ENCODE measurements around the gene CYRIA. TPM values are rescaled to one million over a fixed set of nuclear protein-coding genes. Genes with fewer than 3 reads are reported as not detected.
A peak's percentile ranks its signal among the peaks of the same experiment; 100 is the strongest.

The CYRIA gene
- total RNA-seq, 1 experiment from 2014 or later: 183 TPM

- H3K36me3 ChIP-seq (ENCODE audit: insufficient read depth, low read length, poor library complexity, severe bottlenecking): peaks cover 30% of the 10 kb centered on the region
- peak overlapping the region; percentile 85 for H3K27ac ChIP-seq (ENCODE audit: low read depth, low read length, poor library complexity, severe bottlenecking)
- no peak for TF ChIP-seq CTCF (conservative IDR thresholded peaks at IDR 0.05; ENCODE audit: low read depth, low read length)
- no peak for TF ChIP-seq EZH2 (IDR thresholded peaks at IDR 0.05; ENCODE audit: borderline replicate concordance, low read depth, low read length, poor library complexity, severe bottlenecking)
- no peaks in the 10 kb centered on the region for H3K27me3 ChIP-seq (replicated peaks; ENCODE audit: insufficient read depth, low read depth, low read length, poor library complexity)
- ChIA-PET POLR2A (ENCODE audit: low non-redundant PET) (no interaction called here), CTCF (no interaction called here)
- no TSS peak for BruUV-seq (replicated peaks)
- intact Hi-C loops (cut with micrococcal nuclease; ENCODE audit: unreplicated experiment): no loop called here
- H3K4me3 ChIP-seq (ENCODE audit: low read depth, low read length, poor library complexity, severe bottlenecking): no peak overlapping the region
- H3K4me1 ChIP-seq (ENCODE audit: insufficient read depth, low read length, poor library complexity, severe bottlenecking): peaks cover 100% of the 10 kb centered on the region
- DNase-seq (ENCODE audit: low spot score): no peak
- H3K9me3 ChIP-seq (ENCODE audit: low read depth, low read length, poor library complexity, severe bottlenecking): no peaks in the 10 kb centered on the region
These were observed 16.0 kb downstream of the CYRIA start for GRCh38 chr2:16649353-16650286.

GRCh38 chr2:16647992-16648617 lies 17.5 kb downstream of the CYRIA start:
- TF ChIP-seq EZH2 (IDR thresholded peaks at IDR 0.05; ENCODE audit: borderline replicate concordance, low read depth, low read length, poor library complexity, severe bottlenecking): no peak
- TF ChIP-seq CTCF (conservative IDR thresholded peaks at IDR 0.05; ENCODE audit: low read depth, low read length): no peak
- Histone ChIP-seq H3K9me3 (ENCODE audit: low read depth, low read length, poor library complexity, severe bottlenecking) (no peaks in the 10 kb centered on the region), H3K27ac (ENCODE audit: low read depth, low read length, poor library complexity, severe bottlenecking) (peak overlapping the region; percentile 85), H3K36me3 (ENCODE audit: insufficient read depth, low read length, poor library complexity, severe bottlenecking) (peaks cover 33% of the 10 kb centered on the region), H3K4me1 (ENCODE audit: insufficient read depth, low read length, poor library complexity, severe bottlenecking) (peaks cover 100% of the 10 kb centered on the region), H3K27me3 (replicated peaks; ENCODE audit: insufficient read depth, low read depth, low read length, poor library complexity) (no peaks in the 10 kb centered on the region), H3K4me3 (ENCODE audit: low read depth, low read length, poor library complexity, severe bottlenecking) (no peak overlapping the region)
- DNase-seq (ENCODE audit: low spot score): no peak
- ChIA-PET CTCF (no interaction called here), POLR2A (ENCODE audit: low non-redundant PET) (no interaction called here)
- no TSS peak for BruUV-seq (replicated peaks)
- intact Hi-C loops (cut with micrococcal nuclease; ENCODE audit: unreplicated experiment): no loop called here

- intact Hi-C loops (cut with micrococcal nuclease; ENCODE audit: unreplicated experiment): no loop called here
- Histone ChIP-seq H3K27me3 (replicated peaks; ENCODE audit: insufficient read depth, low read depth, low read length, poor library complexity) (no peaks in the 10 kb centered on the region), H3K9me3 (ENCODE audit: low read depth, low read length, poor library complexity, severe bottlenecking) (no peaks in the 10 kb centered on the region), H3K4me3 (ENCODE audit: low read depth, low read length, poor library complexity, severe bottlenecking) (no peak overlapping the region), H3K27ac (ENCODE audit: low read depth, low read length, poor library complexity, severe bottlenecking) (peak overlapping the region; percentile 85), H3K36me3 (ENCODE audit: insufficient read depth, low read length, poor library complexity, severe bottlenecking) (peaks cover 32% of the 10 kb centered on the region), H3K4me1 (ENCODE audit: insufficient read depth, low read length, poor library complexity, severe bottlenecking) (peaks cover 97% of the 10 kb centered on the region)
- peak; percentile 71 for DNase-seq (ENCODE audit: low spot score)
- no TSS peak for BruUV-seq (replicated peaks)
- TF ChIP-seq CTCF (conservative IDR thresholded peaks at IDR 0.05; ENCODE audit: low read depth, low read length) (no peak), EZH2 (IDR thresholded peaks at IDR 0.05; ENCODE audit: borderline replicate concordance, low read depth, low read length, poor library complexity, severe bottlenecking) (no peak)
- POLR2A ChIA-PET (ENCODE audit: low non-redundant PET): no interaction called here
- CTCF ChIA-PET: no interaction called here
These were observed 19.7 kb downstream of the CYRIA start for GRCh38 chr2:16645775-16646559.
